Measurements from ENCODE around the gene ARL16. TPM values are rescaled to one million over a fixed set of nuclear protein-coding genes. Genes with fewer than 3 reads are reported as not detected.

Gene ARL16
- total and polyA plus RNA-seq, 11 donors, result 10.2 to 23.6 (median 15.9) TPM

- peak overlapping the region in 5 of 12 donors; percentile 47 to 77 (median 76) for H3K27ac ChIP-seq
- ATAC-seq, result peak in 3 of 4 donors; percentile 12 to 21 (median 16)
- H3K9me3 ChIP-seq, result no peaks in the 10 kb centered on the region
- H3K4me3 ChIP-seq, result peak overlapping the region; percentile 59 to 98 (median 82)
- peaks cover 0 to 10% (median 5%) of the 10 kb centered on the region in 9 donors for H3K36me3 ChIP-seq
- no peaks in the 10 kb centered on the region for H3K27me3 ChIP-seq
- intact Hi-C loops (cut with DNase I), result no loop called here
- peaks cover 6 to 35% (median 27%) of the 10 kb centered on the region in 12 donors for H3K4me1 ChIP-seq
- no peak for TF ChIP-seq POLR2A (IDR thresholded peaks at IDR 0.05)
- peak in 2 of 12 donors; percentile 20 to 22 for TF ChIP-seq CTCF (IDR thresholded peaks at IDR 0.05)
- WGBS, 4 donors, result 3 to 14% (median 7%) methylated on average over 12 to 41 of the region's 41 CpGs
- no peak for DNase-seq
These were observed 28.9 kb upstream of the ARL16 start for GRCh38 chr17:81712468-81713003.

DNA sequence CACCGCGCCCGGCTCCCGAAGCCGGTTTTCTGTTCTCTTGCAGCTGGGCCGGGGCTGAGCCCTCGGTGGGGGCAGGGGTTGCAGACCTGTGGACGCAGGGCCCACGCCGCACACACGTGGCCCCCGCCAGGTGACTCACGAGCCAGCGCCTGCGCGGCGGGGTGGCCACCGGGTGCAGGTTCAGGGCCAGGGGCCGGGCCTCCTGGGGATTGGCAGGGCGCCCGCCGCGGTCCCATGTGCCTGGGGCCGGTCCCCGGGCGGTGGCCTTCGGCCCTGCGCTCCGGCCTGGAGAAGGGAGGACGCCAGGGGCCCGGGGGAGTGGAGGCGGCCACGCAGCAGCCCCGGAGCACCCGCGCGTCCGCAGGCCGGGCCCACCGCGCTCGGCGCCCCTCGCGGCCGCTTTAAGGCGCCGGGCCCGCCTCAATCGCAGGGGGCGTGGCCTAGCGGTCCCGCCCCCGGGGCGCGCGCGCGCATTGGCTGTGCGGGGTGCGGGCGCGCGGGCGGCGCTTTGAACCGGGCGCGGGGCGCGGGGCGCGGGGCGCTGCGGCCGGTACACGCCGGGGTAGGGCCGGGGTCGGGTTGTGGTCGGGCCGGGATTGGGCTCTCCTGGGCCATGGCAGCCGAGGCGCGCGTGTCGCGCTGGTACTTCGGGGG is 28.3 kb upstream of the ARL16 start, which contains the start of gene SLC25A10:
SLC25A10 (plus strand) TSS at position 471 of the 654 bp plus-strand sequence; CDS start at position 614, 143 bp downstream.
- Histone ChIP-seq H3K9me3 (no peaks in the 10 kb centered on the region), H3K4me3 (peak within 1 kb of the TSS; percentile 59 to 98 (median 82)), H3K27me3 (no peaks in the 10 kb centered on the region), H3K27ac (peak within 1 kb of the TSS in 10 of 12 donors; percentile 8 to 77 (median 56)), H3K36me3 (peaks cover 0 to 16% (median 11%) of the 10 kb centered on the region in 9 donors), H3K4me1 (peaks cover 6 to 35% (median 27%) of the 10 kb centered on the region in 12 donors)
- WGBS, 4 donors, result 0 to 1% (median 0%) methylated on average over 6 to 89 of the region's 89 CpGs
- ATAC-seq (peak; percentile 33 to 83 (median 74)), DNase-seq (peak; percentile 70 to 86 (median 76))
- peak in 1 of 2 donors; percentile 52 for TF ChIP-seq POLR2A (IDR thresholded peaks at IDR 0.05)
- peak in 4 of 12 donors; percentile 14 to 32 (median 20) for TF ChIP-seq CTCF (IDR thresholded peaks at IDR 0.05)
- intact Hi-C loops (cut with DNase I), result loop anchor here in 1 of 10 donors (2.0 kb wide), 1 partner anchor 35 kb away; no protein-coding TSS in a partner anchor

GRCh38 chr17:81710514-81711308 is 27.1 kb upstream of the ARL16 start:
- ATAC-seq (peak in 2 of 4 donors; percentile 3 to 31), DNase-seq (no peak)
- Histone ChIP-seq H3K36me3 (peaks cover 0 to 28% (median 23%) of the 10 kb centered on the region in 9 donors), H3K9me3 (no peaks in the 10 kb centered on the region), H3K4me3 (peak overlapping the region in 9 of 12 donors; percentile 59 to 98 (median 82)), H3K27ac (no peak overlapping the region), H3K4me1 (peaks cover 6 to 35% (median 27%) of the 10 kb centered on the region in 12 donors), H3K27me3 (no peaks in the 10 kb centered on the region)
- WGBS, 4 donors, result 11 to 15% (median 13%) methylated on average over 26 to 29 of the region's 29 CpGs
- TF ChIP-seq CTCF (IDR thresholded peaks at IDR 0.05) (no peak), POLR2A (IDR thresholded peaks at IDR 0.05) (no peak)
- intact Hi-C loops (cut with DNase I), result loop anchor here in 1 of 10 donors (2.0 kb wide), 1 partner anchor 34 kb away; no protein-coding TSS in a partner anchor

Data from heart left ventricle (tissue), 16 donors.